Right lobe of liver (tissue), 6 donors: Measurements from ENCODE around the gene UNC119B. TPM values are rescaled to one million over a fixed set of nuclear protein-coding genes. Genes with fewer than 3 reads are reported as not detected.
A peak's percentile ranks its signal among the peaks of the same experiment; 100 is the strongest.

ENCODE experiments used
- ATAC-seq, 4 donors: fragments of 200-7000 bp; cut with Tn5 transposase; one replicate each; pipeline ENCODE4 v1.9.1; 2020; ENCODE audit warnings: mild to moderate bottlenecking in 4 of 4, moderate library complexity in 4 of 4
- DNase-seq, 3 donors: peaks; one replicate each; pipeline ENCODE4 v3.0.0-alpha.2; 2020
- H3K27ac ChIP-seq, 3 donors: fragments of 200-600 bp; one replicate each; pipeline ENCODE4 v1.8.0; 2022
- H3K27me3 ChIP-seq, 2 donors: fragments of 200-600 bp; one replicate each; pipeline ENCODE4 v1.8.0; 2022
- H3K36me3 ChIP-seq, 4 donors: fragments of 200-600 bp; sonication (generic) in 1 of 4; one replicate each; pipeline versions ENCODE4 v1.5.1 to v1.8.0; 2017 to 2022; ENCODE audit warnings: control low read depth in 1 of 4
- H3K4me1 ChIP-seq, 4 donors: fragments of 200-600 bp; sonication (generic) in 1 of 4; one replicate each; pipeline versions ENCODE4 v1.5.1 to v1.8.0; 2017 to 2022; ENCODE audit warnings: control low read depth in 1 of 4
- H3K4me3 ChIP-seq, 3 donors: fragments of 200-600 bp; one replicate each; pipeline ENCODE4 v1.8.0; 2022
- H3K9me3 ChIP-seq, 4 donors: fragments of 200-600 bp; sonication (generic) in 1 of 4; one replicate each; pipeline versions ENCODE4 v1.5.1 to v1.8.0; 2017 to 2022; ENCODE audit warnings: control low read depth in 1 of 4
- CTCF ChIP-seq, 4 donors: fragments of 200-600 bp in 3 of 4; fragments of 450-650 bp in 1 of 4; IDR thresholded peaks; one replicate each; pipeline versions ENCODE4 v1.5.1 to v1.8.0; 2016 to 2022; ENCODE audit warnings: antibody characterized with exemption in 4 of 4, mild to moderate bottlenecking in 2 of 4
- POLR2A ChIP-seq: fragments of 450-650 bp; IDR thresholded peaks from one replicate; pipeline ENCODE4 v1.6.1; 2017; ENCODE audit warnings: antibody characterized with exemption, mild to moderate bottlenecking
- WGBS: methylation state at CpG from one replicate; pipeline ENCODE4 v1.1.6; 2018; ENCODE audit warnings: low coverage, low lambda C conversion rate; ENCODE audit not compliant: insufficient coverage; ENCODE audit errors: missing lambda C conversion rate; 5-methylcytosine and 5-hydroxymethylcytosine counted together
- intact Hi-C, 2 donors: fragments of 100-400 bp; cut with DNase I; formaldehyde crosslinking; loops; one replicate each; pipeline versions ENCODE4 v1.11.2 to v1.14.1; 2022
- total RNA-seq, 6 experiments: library from RNA; depleted of rRNA in 2 of 6; stranded (reverse); fragments of >200 nt in 2 of 6; fragmentation: NEBNext Ultra II Directional in 3 of 6; extraction: Animal tissue kit (Norgen Biotek cat#: 25700) in 3 of 6; gene quantifications; one replicate each; pipeline versions ENCODE4 v1.1.0 to v1.2.4, GENCODE V29; 2016 to 2023
- donor health status: DM: no; HTN: yes; CAD: no.
- donor health status: DM: no; HTN: no; CAD: no.
- donor health status: DM: no; HTN: no; CAD: no.
- donor health status: DM: no; HTN: yes; CAD: no.
- donor health status: DM: no; HTN: yes; CAD: no.

UNC119B gene
- total RNA-seq, 6 experiments from 2014 or later: 4.7 to 10.2 (median 6.6) TPM

GRCh38 chr12:120708651-120709050 lies 1.6 kb upstream of the UNC119B start:
- Histone ChIP-seq H3K4me3 (no peak overlapping the region), H3K27me3 (no peaks in the 10 kb centered on the region), H3K9me3 (no peaks in the 10 kb centered on the region), H3K4me1 (peaks cover 0 to 26% (median 3%) of the 10 kb centered on the region in 4 donors), H3K27ac (no peak overlapping the region), H3K36me3 (peaks cover 0 to 6% (median 0%) of the 10 kb centered on the region in 4 donors)
- ATAC-seq (no peak), DNase-seq (no peak)
- 89% methylated on average over 1 of the region's 4 CpGs for WGBS
- intact Hi-C loops: no loop called here
- TF ChIP-seq POLR2A: no peak
- TF ChIP-seq CTCF (IDR thresholded peaks at IDR 0.05): no peak

- H3K27me3 ChIP-seq: no peaks in the 10 kb centered on the region
- intact Hi-C loops: loop anchor here in 1 of 2 donors (10.0 kb wide), 1 partner anchor 66 kb away; the partner anchor contains the start of gene CABP1
- ATAC-seq (peak; percentile 47 to 54 (median 50)), DNase-seq (peak in 1 of 3 donors; percentile 48)
- TF ChIP-seq CTCF (IDR thresholded peaks at IDR 0.05): no peak
- no peak for TF ChIP-seq POLR2A
- no peaks in the 10 kb centered on the region for H3K9me3 ChIP-seq
- peak overlapping the region; percentile 59 to 81 (median 73) for H3K27ac ChIP-seq
- H3K4me3 ChIP-seq: peak overlapping the region; percentile 87 to 97 (median 93)
- peaks cover 0 to 23% (median 6%) of the 10 kb centered on the region in 4 donors for H3K36me3 ChIP-seq
- 3% methylated on average over 4 of the region's 31 CpGs for WGBS
- H3K4me1 ChIP-seq: peaks cover 0 to 18% (median 3%) of the 10 kb centered on the region in 4 donors
Observed at GRCh38 chr12:120710805-120711296, 593 bp downstream of the UNC119B start.

- Histone ChIP-seq H3K36me3 (peaks cover 0 to 29% (median 7%) of the 10 kb centered on the region in 4 donors), H3K27me3 (no peaks in the 10 kb centered on the region), H3K4me3 (peak overlapping the region; percentile 87 to 97 (median 93)), H3K27ac (peak overlapping the region in 1 of 3 donors; percentile 81), H3K4me1 (peaks cover 0 to 13% (median 3%) of the 10 kb centered on the region in 4 donors), H3K9me3 (no peaks in the 10 kb centered on the region)
- no peak for ATAC-seq
- WGBS: 41% methylated on average over 6 of the region's 6 CpGs
- no peak for TF ChIP-seq POLR2A
- no peak for TF ChIP-seq CTCF (IDR thresholded peaks at IDR 0.05)
- intact Hi-C loops: loop anchor here in 1 of 2 donors (10.0 kb wide), 1 partner anchor 67 kb away; the partner anchor contains the start of gene CABP1
- no peak for DNase-seq
Observed at GRCh38 chr12:120711411-120711810, 1.2 kb downstream of the UNC119B start.

- Histone ChIP-seq H3K9me3 (no peaks in the 10 kb centered on the region), H3K27ac (no peak overlapping the region), H3K4me1 (peaks cover 0 to 13% (median 3%) of the 10 kb centered on the region in 4 donors), H3K27me3 (no peaks in the 10 kb centered on the region), H3K4me3 (no peak overlapping the region), H3K36me3 (peaks cover 0 to 39% (median 11%) of the 10 kb centered on the region in 4 donors)
- DNase-seq (no peak), ATAC-seq (no peak)
- intact Hi-C loops: loop anchor here in 1 of 2 donors (10.0 kb wide), 1 partner anchor 68 kb away; the partner anchor contains the start of gene CABP1
- TF ChIP-seq CTCF (IDR thresholded peaks at IDR 0.05): no peak
- 62% methylated on average over 6 of the region's 6 CpGs for WGBS
Observed at GRCh38 chr12:120712610-120713009, 2.4 kb downstream of the UNC119B start.
